Activated T-cell treated with anti-CD3 and anti-CD28 coated beads, Interleukin-2, amount 50 U/mL, for 24 hours (primary cell): Measurements from ENCODE around the gene ZNF302.
A peak's percentile ranks its signal among the peaks of the same experiment; 100 is the strongest.
"Not testable (repeated sequence)": the region's sequence is repeated elsewhere in the genome, so short reads cannot be mapped to it uniquely, and the experiment has no call there.

Experiments used
- DNase-seq: peaks from one replicate; pipeline ENCODE4 v3.0.0-alpha.2; 2020
- H3K27ac Mint-ChIP-seq: 2 replicates; pipeline ENCODE4 v1.8.0; 2020; ENCODE audit warnings: mild to moderate bottlenecking, mixed read lengths
- H3K27me3 Mint-ChIP-seq: 2 replicates; pipeline ENCODE4 v1.8.0; 2020; ENCODE audit warnings: mixed read lengths
- H3K36me3 Mint-ChIP-seq: 2 replicates; pipeline ENCODE4 v1.8.0; 2020; ENCODE audit warnings: low read depth, mixed read lengths
- H3K4me1 Mint-ChIP-seq: 2 replicates; pipeline ENCODE4 v1.8.0; 2020; ENCODE audit warnings: low read depth, mixed read lengths
- H3K4me3 Mint-ChIP-seq: 2 replicates; pipeline ENCODE4 v1.8.0; 2020; ENCODE audit warnings: mild to moderate bottlenecking, moderate library complexity, mixed read lengths
- H3K9me3 Mint-ChIP-seq: 2 replicates; pipeline ENCODE4 v1.8.0; 2020; ENCODE audit warnings: mixed read lengths

The ZNF302 gene

DNA sequence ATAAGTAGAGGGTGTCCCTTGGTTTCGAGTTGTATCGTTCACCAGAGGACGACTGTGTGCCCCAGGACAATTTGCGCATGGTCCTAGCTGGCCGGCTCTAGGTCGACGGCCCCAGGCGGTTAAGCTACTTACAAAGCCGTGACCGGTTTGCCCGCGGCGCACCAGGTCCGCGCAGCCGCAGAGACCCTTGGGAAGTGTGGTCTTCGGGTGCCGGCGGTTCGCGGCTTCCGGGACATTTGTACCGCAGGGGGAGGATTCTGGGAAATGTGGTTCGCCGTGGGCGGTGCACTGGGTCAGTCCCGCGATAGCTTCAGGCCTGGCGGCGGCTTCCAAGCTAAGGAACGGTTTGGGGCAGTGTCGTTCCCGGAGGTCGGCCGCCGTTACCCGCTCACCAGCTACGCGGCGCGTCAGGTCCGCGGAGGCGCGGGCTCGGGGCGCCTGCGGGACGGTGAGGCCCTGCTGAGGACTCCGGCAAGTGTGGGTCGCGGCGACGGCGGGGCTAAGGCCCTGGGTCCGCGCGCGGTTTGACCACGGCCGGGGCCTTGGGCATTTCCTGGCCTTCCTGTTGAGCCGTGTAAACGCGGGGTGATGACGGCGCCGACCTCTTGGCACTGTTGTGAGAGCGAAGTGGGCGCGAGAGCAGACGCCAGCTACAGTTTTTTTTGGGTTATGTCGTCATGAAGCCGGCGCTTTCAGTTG lies at the start of gene ZNF302:
Gene ZNF302, plus strand, starts transcription at position 293 of the 699 bp plus-strand sequence. CDS start 1,127 bp downstream, outside the sequence.
- H3K36me3 Mint-ChIP-seq = peaks cover 70% of the 10 kb centered on the region
- H3K27me3 Mint-ChIP-seq = peaks cover 10% of the 10 kb centered on the region
- peaks cover 44% of the 10 kb centered on the region for H3K4me1 Mint-ChIP-seq
- peak within 1 kb of the TSS; percentile 88 for H3K4me3 Mint-ChIP-seq
- peaks cover 35% of the 10 kb centered on the region for H3K9me3 Mint-ChIP-seq
- DNase-seq = peak; percentile 97
- peak within 1 kb of the TSS; percentile 99 for H3K27ac Mint-ChIP-seq

DNA sequence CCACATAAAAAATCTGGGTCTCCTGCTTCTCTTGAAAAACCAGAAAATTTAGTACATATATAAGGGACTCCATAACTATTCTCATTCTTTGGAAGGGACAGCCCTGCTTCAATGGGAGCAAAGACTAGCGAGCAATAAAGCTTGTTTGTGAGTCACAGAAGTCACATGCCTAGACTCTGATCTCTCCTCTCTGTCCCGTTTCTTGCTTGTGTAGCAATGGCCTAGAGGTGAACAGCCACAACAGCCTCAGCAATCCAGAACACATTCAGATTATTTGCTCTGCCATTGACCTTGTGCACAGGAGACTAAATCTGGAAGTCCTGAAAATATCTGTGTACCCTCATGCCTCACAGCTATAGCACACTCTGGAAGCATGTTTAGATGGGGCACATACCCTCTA lies 43.7 kb upstream of the ZNF302 start:
- Mint-ChIP-seq H3K4me1 (no peaks in the 10 kb centered on the region), H3K27me3 (no peaks in the 10 kb centered on the region), H3K27ac (no peak overlapping the region), H3K4me3 (no peak overlapping the region), H3K36me3 (peaks cover 10% of the 10 kb centered on the region), H3K9me3 (peaks cover 29% of the 10 kb centered on the region)
- no peak for DNase-seq

DNA sequence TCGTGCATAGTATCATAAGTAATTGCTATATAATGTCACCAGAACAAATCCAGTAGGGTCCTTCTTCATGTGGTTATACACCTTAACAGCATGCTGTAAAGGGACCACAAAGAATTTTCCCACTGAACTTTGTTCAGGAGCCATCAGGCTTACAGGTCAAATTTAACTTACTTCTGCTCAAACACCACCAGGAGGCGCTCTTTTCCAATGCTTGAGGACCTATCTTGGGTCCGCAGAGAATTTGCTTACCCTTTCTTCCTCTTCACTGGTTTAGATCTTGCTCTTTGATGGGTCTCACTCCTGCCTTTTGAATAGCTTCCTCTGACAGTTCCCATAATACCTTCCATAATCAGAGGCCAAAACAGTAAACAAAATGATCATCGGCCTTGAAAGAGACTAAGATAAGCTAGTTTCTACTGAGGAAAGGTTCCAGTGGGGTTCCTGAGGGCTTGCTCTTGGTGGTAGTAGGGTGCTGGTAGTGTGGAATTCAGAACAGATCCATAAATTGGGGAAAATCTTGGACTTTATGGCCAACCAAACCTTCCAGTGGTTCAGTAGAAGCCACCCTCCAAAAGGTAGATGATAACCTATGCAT lies 37.9 kb upstream of the ZNF302 start:
- Mint-ChIP-seq H3K9me3 (peaks cover 16% of the 10 kb centered on the region), H3K4me3 (no peak overlapping the region), H3K27ac (no peak overlapping the region), H3K27me3 (no peaks in the 10 kb centered on the region), H3K4me1 (no peaks in the 10 kb centered on the region), H3K36me3 (peaks cover 7% of the 10 kb centered on the region)
- no peak for DNase-seq

DNA sequence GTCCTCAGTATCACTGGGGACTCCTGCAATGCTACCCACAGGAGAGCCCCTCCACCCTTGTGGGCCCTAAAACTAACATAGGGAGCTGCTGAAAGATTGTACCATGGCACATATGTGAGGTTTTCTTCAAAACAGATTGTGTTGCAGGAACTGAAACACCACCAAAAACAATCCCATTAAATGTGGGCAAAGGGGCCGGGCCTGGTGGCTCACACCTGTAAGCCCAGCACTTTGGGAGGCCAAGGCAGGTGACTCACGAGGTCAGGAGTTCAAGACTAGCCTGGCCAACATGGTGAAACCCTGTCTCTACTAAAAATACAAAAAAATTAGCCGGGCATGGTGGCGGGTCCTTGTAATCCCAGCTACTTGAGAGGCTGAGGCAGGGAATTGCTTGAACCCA lies 35.2 kb upstream of the ZNF302 start:
- no peaks in the 10 kb centered on the region for H3K4me1 Mint-ChIP-seq
- no peak overlapping the region for H3K4me3 Mint-ChIP-seq
- H3K36me3 Mint-ChIP-seq = no peaks in the 10 kb centered on the region
- DNase-seq = no peak
- H3K9me3 Mint-ChIP-seq = no peaks in the 10 kb centered on the region
- no peak overlapping the region for H3K27ac Mint-ChIP-seq
- no peaks in the 10 kb centered on the region for H3K27me3 Mint-ChIP-seq

DNA sequence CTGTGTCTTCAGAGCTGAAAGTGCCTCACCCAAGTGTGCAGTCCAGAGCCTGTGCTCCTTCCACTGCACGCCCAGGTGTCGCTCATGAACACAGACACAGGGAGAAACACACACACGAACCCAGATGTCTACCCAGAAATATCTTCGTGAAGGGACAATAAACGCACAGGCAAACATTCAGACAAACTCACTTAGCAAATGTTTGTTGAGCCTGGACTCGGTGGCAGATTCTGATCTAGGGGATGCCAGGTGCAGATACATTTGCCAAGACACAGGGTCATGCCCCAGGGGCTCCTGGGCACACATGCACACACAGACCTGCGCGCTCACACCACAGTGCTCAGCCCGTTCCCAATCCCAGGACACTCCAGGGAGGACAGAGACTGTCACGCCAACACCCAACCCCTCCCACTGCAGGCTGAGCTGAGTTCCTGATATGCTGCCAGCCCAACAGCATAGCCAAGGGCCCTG lies 32.5 kb upstream of the ZNF302 start:
- no peaks in the 10 kb centered on the region for H3K27me3 Mint-ChIP-seq
- no peak for DNase-seq
- no peaks in the 10 kb centered on the region for H3K4me1 Mint-ChIP-seq
- no peaks in the 10 kb centered on the region for H3K9me3 Mint-ChIP-seq
- H3K4me3 Mint-ChIP-seq = no peak overlapping the region
- H3K36me3 Mint-ChIP-seq = no peaks in the 10 kb centered on the region
- H3K27ac Mint-ChIP-seq = no peak overlapping the region

DNA sequence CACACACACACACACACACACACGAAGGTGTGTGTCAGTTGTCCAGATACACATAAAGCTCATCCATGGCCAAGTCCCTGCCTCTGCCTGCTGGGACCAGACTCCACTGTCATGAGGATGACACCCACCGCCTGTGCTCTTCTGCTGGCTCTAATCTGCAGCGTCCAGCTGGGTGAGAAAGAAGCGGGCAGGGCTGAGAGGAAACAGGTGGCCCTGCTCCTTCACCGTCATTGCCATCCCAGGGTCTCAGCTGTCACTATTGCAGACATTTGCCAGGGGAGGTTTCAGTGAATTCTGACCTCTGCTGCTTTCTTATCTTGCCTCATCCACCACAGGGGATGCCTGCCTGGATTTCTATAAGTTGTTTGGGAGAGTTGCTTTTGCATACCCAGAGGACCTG lies 31.9 kb upstream of the ZNF302 start:
- no peak for DNase-seq
- no peaks in the 10 kb centered on the region for H3K4me1 Mint-ChIP-seq
- no peaks in the 10 kb centered on the region for H3K9me3 Mint-ChIP-seq
- peaks cover 1% of the 10 kb centered on the region for H3K27me3 Mint-ChIP-seq
- no peak overlapping the region for H3K4me3 Mint-ChIP-seq
- H3K27ac Mint-ChIP-seq = no peak overlapping the region
- H3K36me3 Mint-ChIP-seq = no peaks in the 10 kb centered on the region

DNA sequence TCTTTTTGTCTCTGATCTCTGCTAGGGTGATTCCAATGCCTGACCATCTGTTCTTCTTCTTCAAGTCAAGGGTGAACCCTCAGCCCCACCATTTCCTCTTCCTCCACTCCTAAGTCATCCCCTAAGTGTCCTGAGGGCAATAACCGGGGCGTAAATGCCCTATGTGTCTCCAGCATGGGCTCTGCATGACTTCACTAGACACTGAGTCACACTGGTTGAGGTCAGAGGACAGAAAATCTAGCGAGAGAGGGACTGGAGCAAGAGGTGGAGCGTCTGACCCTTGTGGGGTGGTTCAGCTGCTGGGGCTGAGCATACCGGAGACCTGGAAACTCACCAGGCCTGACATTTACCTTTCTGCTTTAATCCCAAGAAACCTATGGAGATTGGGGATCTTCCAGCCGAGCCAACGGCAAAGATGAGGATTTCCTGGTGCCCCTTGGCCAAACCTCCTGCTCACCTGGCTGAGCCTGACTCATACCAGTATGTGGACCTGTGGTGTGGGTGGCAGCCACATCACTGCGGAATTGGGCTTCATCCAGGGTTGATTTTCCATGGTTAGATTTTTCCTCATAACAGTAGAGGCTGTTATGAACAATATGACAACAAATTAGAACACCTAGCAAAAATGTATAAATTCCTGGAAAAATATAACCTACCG lies 27.5 kb upstream of the ZNF302 start:
- no peaks in the 10 kb centered on the region for H3K4me1 Mint-ChIP-seq
- DNase-seq = no peak

DNA sequence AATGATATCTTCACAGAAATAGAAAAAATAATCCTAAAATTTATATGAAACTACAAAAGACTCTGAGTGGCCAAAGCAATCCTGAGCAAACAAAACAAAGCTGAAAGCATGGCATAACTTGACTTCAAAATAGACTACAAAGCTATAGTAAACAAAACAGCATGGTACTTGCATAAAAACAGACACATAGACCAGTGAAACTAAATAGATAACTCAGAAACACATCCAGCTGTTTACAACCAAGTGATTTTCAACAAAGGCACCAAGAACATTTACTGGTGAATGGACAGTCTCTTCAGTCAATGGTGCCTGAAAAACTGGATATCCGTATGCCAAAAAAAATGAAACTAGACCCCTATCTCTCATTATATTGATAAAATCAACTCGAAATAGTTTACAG lies 25.7 kb upstream of the ZNF302 start:
- Mint-ChIP-seq H3K36me3 (no peaks in the 10 kb centered on the region), H3K27me3 (peaks cover 16% of the 10 kb centered on the region), H3K4me3 (no peak overlapping the region), H3K9me3 (peaks cover 6% of the 10 kb centered on the region), H3K27ac (no peak overlapping the region), H3K4me1 (no peaks in the 10 kb centered on the region)
- no peak for DNase-seq

More for the DNA sequence above, 27.5 kb upstream of the ZNF302 start:
- H3K27ac Mint-ChIP-seq = no peak overlapping the region
- H3K36me3 Mint-ChIP-seq = no peaks in the 10 kb centered on the region
- peaks cover 2% of the 10 kb centered on the region for H3K9me3 Mint-ChIP-seq
- no peak overlapping the region for H3K4me3 Mint-ChIP-seq
- H3K27me3 Mint-ChIP-seq = peaks cover 13% of the 10 kb centered on the region

DNA sequence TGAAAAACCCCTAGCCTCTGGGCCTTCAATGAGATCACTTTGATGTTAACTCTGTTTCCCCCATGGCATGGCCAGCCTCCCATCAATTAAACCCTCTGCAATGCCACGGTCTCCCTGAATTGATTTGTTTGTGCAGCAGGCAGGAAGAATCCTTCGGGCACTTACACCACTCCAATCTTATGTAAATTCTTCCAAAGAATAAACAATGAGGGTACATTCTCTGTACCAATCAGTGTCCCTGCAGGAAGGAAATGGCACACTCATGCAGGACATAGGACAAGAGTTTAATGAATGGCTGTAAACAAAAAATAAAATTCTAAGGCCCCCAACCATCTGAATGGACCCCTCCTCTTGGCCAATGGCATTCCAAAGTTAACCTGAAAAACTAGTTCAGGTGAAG lies 22.7 kb upstream of the ZNF302 start:
- H3K36me3 Mint-ChIP-seq = no peaks in the 10 kb centered on the region
- peaks cover 24% of the 10 kb centered on the region for H3K27me3 Mint-ChIP-seq

DNA sequence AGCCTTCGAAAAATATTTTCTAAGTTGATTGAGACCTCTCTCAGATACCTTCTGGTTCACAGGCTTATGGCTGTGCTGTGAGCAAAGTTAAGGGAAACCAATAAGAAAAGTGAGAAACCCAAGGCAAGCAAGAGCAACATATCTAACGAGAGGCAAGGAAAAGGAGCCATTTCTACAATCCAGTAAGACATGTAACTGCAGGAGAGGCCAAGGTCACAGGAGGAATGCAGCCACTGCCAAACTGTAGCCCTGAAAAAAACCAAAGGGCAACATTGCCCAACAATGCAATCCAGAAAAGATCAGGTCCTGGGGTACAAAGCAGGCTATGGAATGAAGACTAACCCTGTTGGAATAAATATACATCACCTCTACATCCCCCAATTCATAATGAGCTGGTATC lies 21.8 kb upstream of the ZNF302 start:
- Mint-ChIP-seq H3K4me1 (no peaks in the 10 kb centered on the region), H3K27me3 (peaks cover 22% of the 10 kb centered on the region), H3K9me3 (peaks cover 6% of the 10 kb centered on the region), H3K4me3 (no peak overlapping the region), H3K36me3 (no peaks in the 10 kb centered on the region), H3K27ac (no peak overlapping the region)
- DNase-seq = no peak

More for the DNA sequence above, 22.7 kb upstream of the ZNF302 start:
- H3K27ac Mint-ChIP-seq = no peak overlapping the region
- H3K9me3 Mint-ChIP-seq = peaks cover 6% of the 10 kb centered on the region
- no peak overlapping the region for H3K4me3 Mint-ChIP-seq
- no peaks in the 10 kb centered on the region for H3K4me1 Mint-ChIP-seq
- no peak for DNase-seq

DNA sequence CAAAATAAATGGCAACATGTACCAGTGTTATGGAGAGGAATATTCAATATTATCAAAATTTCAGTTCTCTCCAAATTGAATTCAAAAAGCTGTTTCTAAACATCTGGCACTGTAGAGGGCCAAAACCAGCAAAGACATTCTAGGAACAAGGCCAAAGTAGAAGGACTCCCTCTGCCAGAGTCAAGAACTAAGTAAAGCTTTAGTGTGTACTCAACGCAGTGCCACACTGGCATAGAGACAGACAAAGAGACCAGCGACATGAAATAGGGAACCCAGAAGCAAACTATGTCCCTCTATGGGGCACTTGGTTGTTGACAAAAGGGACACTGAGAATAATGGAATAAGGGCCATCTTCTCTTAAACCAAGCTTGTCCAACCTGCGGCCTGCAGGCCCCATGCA lies 16.1 kb upstream of the ZNF302 start:
- peaks cover 13% of the 10 kb centered on the region for H3K4me1 Mint-ChIP-seq
- peaks cover 8% of the 10 kb centered on the region for H3K27me3 Mint-ChIP-seq
- no peaks in the 10 kb centered on the region for H3K9me3 Mint-ChIP-seq
- DNase-seq = no peak
- H3K4me3 Mint-ChIP-seq = no peak overlapping the region
- no peak overlapping the region for H3K27ac Mint-ChIP-seq
- no peaks in the 10 kb centered on the region for H3K36me3 Mint-ChIP-seq

DNA sequence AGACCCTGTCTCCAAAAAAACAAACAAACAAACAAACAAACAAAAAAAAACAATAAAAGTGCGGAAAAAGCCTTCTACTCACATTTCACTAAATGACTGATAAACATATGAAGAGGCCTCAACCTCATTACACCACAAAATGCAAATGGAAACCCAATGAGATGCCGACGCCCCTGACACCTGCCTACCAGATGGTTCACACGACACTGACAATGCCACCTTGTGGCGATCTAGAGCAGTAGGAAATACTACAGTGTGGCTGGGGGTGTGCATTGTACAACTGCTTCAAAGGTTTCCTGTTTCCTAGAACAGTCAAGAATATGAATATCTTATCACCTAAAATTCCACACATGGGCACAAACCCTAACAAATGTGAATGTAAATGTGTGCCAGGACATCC lies 14.6 kb upstream of the ZNF302 start:
- Mint-ChIP-seq H3K36me3 (no peaks in the 10 kb centered on the region), H3K4me3 (no peak overlapping the region), H3K9me3 (no peaks in the 10 kb centered on the region), H3K27ac (no peak overlapping the region), H3K27me3 (peaks cover 4% of the 10 kb centered on the region), H3K4me1 (peaks cover 24% of the 10 kb centered on the region)
- no peak for DNase-seq

DNA sequence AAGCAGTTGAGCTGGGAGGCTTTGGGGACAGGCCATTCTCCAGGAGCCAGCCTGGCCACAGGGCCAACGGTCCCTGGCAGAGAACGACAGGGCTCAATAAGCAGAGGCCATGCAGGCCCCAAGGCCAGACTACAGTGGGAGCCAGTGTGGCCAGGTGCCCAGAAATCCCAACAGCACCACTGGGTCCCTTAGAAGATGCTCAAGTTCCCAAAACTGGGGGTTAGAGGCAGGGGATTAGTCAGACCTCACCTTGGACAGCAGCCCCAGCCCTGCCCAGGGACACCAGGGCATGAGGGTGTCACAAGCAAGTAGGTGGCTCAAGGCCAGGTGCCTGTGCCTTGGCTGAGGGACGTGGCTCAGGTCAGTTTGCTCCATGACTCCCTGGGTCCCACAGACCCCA lies 13.3 kb upstream of the ZNF302 start:
- Mint-ChIP-seq H3K27ac (no peak overlapping the region), H3K9me3 (no peaks in the 10 kb centered on the region), H3K27me3 (peaks cover 1% of the 10 kb centered on the region)

DNA sequence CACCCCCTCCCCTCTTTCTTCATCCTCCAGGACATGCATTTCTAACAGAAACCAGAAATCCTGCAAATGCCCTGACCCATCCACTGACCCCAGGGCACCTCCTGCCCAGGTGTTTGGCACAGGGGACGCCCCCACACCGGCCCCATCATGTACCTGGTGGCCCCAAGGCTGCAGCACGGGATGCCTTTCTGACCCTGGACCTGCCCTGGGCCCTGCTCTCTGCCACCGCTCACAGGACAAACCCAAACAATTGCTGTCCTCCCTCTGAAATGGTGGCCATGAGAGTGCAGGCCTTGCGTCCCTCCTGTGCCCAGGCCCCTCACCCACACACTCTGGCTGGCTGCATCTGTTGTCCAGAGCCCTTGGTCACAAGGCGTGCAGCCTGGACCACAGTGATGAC lies 12.6 kb upstream of the ZNF302 start:
- no peaks in the 10 kb centered on the region for H3K27me3 Mint-ChIP-seq
- H3K36me3 Mint-ChIP-seq = no peaks in the 10 kb centered on the region
- H3K4me1 Mint-ChIP-seq = peaks cover 24% of the 10 kb centered on the region
- no peak overlapping the region for H3K4me3 Mint-ChIP-seq
- no peak overlapping the region for H3K27ac Mint-ChIP-seq
- DNase-seq = no peak
- H3K9me3 Mint-ChIP-seq = no peaks in the 10 kb centered on the region

More for the DNA sequence above, 13.3 kb upstream of the ZNF302 start:
- peaks cover 24% of the 10 kb centered on the region for H3K4me1 Mint-ChIP-seq
- H3K36me3 Mint-ChIP-seq = no peaks in the 10 kb centered on the region
- DNase-seq = no peak
- no peak overlapping the region for H3K4me3 Mint-ChIP-seq

DNA sequence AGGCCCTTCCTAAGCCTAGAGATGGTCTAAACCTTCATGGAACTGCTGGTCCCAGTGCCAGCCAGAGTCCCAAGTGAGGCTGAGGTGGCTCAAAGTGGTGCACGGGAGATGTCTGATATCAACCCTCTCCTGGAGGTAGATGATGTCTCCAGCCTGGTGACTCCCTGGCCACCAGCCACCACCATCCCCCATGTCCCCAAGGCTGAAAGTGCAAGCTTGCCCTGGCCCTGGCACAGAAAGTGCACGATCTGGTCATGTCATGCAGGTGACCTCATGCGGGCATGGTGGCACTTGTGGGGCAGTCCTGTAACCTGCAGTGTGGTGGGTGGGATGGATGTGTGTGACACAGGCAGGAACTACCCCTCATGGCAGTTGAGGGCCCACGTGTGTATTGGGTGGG lies 12.2 kb upstream of the ZNF302 start:
- peaks cover 24% of the 10 kb centered on the region for H3K4me1 Mint-ChIP-seq
- not testable (repeated sequence) for H3K27ac Mint-ChIP-seq, H3K4me3 Mint-ChIP-seq

More for the DNA sequence above, 12.2 kb upstream of the ZNF302 start:
- DNase-seq, H3K36me3 Mint-ChIP-seq, H3K27me3 Mint-ChIP-seq, H3K9me3 Mint-ChIP-seq: not testable (repeated sequence)
